ENCODE data around the gene DNAJC22.

The DNAJC22 gene

GRCh38 chr12:49357103-49357678 lies 10.5 kb downstream of the DNAJC22 start:
- TF ChIP-seq CTCF (IDR thresholded peaks at IDR 0.05), result peak; percentile 54

GRCh38 chr12:49358483-49359141 lies 11.9 kb downstream of the DNAJC22 start:
- TF ChIP-seq CTCF (IDR thresholded peaks at IDR 0.05), result peak; percentile 82

- no peak for TF ChIP-seq CTCF (IDR thresholded peaks at IDR 0.05)
Observed at GRCh38 chr12:49359671-49360070, 13.0 kb downstream of the DNAJC22 start.

- TF ChIP-seq CTCF (IDR thresholded peaks at IDR 0.05), result no peak
Observed at GRCh38 chr12:49362077-49362476, 15.4 kb downstream of the DNAJC22 start.

GRCh38 chr12:49364989-49365388 lies 18.3 kb downstream of the DNAJC22 start:
- TF ChIP-seq CTCF (IDR thresholded peaks at IDR 0.05), result no peak

- TF ChIP-seq CTCF (IDR thresholded peaks at IDR 0.05), result no peak
Observed at GRCh38 chr12:49365542-49365941, 18.9 kb downstream of the DNAJC22 start.

GRCh38 chr12:49366096-49366651 lies 19.5 kb downstream of the DNAJC22 start:
- TF ChIP-seq CTCF (IDR thresholded peaks at IDR 0.05), result no peak
